Measurements from ENCODE around the gene C6orf141. TPM values are rescaled to one million over a fixed set of nuclear protein-coding genes. Genes with fewer than 3 reads are reported as not detected.
"Not testable (repeated sequence)": the region's sequence is repeated elsewhere in the genome, so short reads cannot be mapped to it uniquely, and the experiment has no call there.

C6orf141 gene
- total and polyA plus RNA-seq, 4 donors: 0.73 to 6.1 (median 4.3) TPM

DNA sequence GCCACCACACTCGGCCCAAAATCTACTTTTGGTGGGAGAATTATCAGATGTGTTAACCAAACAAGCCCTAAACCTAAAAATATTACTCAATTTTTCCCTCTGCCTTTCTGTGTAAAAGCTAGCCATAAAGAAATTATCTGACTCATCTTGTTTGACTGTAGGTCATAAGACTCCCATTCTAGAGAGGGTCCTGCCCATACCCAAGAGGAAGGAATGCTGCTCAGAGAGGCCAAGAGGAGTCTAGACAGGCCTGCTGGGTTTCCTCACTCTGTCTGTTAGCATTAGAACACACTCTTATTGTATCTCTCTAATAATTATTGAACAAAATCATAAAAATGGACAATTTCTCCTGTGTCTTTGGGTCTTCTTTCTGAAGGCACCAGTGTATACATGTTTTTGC lies 26.1 kb downstream of the C6orf141 start:
- H3K4me3 ChIP-seq: no peak overlapping the region
- H3K27me3 ChIP-seq (ENCODE audit: control insufficient read depth in 3 of 3, insufficient read depth in 3 of 3, low read length in 2 of 3): no peaks in the 10 kb centered on the region
- DNase-seq (no peak), ATAC-seq (ENCODE audit: insufficient read depth, low FRiP score) (no peak)
- no peaks in the 10 kb centered on the region for H3K4me1 ChIP-seq (ENCODE audit: control insufficient read depth in 5 of 5, insufficient read depth in 5 of 5, low read length in 5 of 5)
- H3K27ac ChIP-seq (ENCODE audit: low read depth in 1 of 2, low read length in 1 of 2): no peak overlapping the region
- no peak overlapping the region for H3K9ac ChIP-seq (ENCODE audit: insufficient read depth in 1 of 2, low read length in 2 of 2)
- WGBS, 2 donors: 91 to 100% methylated on average over 1 of the region's 1 CpG
- no peaks in the 10 kb centered on the region for H3K36me3 ChIP-seq (ENCODE audit: control insufficient read depth in 4 of 4, insufficient read depth in 4 of 4, low read length in 4 of 4)
- H3K9me3 ChIP-seq (ENCODE audit: control insufficient read depth in 4 of 4, insufficient read depth in 3 of 4, low read length in 3 of 4): no peaks in the 10 kb centered on the region
- TF ChIP-seq, protein P1, sequence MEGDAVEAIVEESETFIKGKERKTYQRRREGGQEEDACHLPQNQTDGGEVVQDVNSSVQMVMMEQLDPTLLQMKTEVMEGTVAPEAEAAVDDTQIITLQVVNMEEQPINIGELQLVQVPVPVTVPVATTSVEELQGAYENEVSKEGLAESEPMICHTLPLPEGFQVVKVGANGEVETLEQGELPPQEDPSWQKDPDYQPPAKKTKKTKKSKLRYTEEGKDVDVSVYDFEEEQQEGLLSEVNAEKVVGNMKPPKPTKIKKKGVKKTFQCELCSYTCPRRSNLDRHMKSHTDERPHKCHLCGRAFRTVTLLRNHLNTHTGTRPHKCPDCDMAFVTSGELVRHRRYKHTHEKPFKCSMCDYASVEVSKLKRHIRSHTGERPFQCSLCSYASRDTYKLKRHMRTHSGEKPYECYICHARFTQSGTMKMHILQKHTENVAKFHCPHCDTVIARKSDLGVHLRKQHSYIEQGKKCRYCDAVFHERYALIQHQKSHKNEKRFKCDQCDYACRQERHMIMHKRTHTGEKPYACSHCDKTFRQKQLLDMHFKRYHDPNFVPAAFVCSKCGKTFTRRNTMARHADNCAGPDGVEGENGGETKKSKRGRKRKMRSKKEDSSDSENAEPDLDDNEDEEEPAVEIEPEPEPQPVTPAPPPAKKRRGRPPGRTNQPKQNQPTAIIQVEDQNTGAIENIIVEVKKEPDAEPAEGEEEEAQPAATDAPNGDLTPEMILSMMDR (IDR thresholded peaks at IDR 0.05; ENCODE audit: control extremely low read depth, extremely low read depth): no peak

DNA sequence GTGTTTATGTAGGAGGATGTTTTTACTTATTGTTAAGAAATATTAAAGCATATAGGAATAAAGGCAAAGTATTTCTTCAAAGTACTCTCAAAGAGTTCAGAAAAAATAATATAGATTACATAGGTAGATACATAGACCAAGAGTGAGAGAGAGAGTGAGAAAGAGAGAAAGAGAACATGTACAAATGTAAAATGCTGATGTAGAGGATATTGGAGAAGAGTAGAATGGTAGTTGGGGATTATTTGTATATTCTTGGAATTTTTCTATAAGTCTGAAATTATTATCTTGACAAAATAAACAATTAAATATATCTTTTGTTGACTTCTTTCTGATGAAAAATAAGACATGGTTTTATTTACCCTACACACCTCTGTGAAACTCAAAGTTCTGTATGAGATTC lies 29.2 kb downstream of the C6orf141 start:
- no peak for ATAC-seq (ENCODE audit: insufficient read depth, low FRiP score)
- Histone ChIP-seq H3K27ac (ENCODE audit: low read depth in 1 of 2, low read length in 1 of 2) (no peak overlapping the region), H3K9ac (ENCODE audit: insufficient read depth in 1 of 2, low read length in 2 of 2) (no peak overlapping the region), H3K36me3 (ENCODE audit: control insufficient read depth in 4 of 4, insufficient read depth in 4 of 4, low read length in 4 of 4) (no peaks in the 10 kb centered on the region), H3K4me3 (no peak overlapping the region), H3K4me1 (ENCODE audit: control insufficient read depth in 5 of 5, insufficient read depth in 5 of 5, low read length in 5 of 5) (no peaks in the 10 kb centered on the region), H3K27me3 (ENCODE audit: control insufficient read depth in 3 of 3, insufficient read depth in 3 of 3, low read length in 2 of 3) (no peaks in the 10 kb centered on the region), H3K9me3 (ENCODE audit: control insufficient read depth in 4 of 4, insufficient read depth in 3 of 4, low read length in 3 of 4) (no peaks in the 10 kb centered on the region)
- TF ChIP-seq, protein P1 (IDR thresholded peaks at IDR 0.05; ENCODE audit: control extremely low read depth, extremely low read depth): no peak
- no peak for DNase-seq

DNA sequence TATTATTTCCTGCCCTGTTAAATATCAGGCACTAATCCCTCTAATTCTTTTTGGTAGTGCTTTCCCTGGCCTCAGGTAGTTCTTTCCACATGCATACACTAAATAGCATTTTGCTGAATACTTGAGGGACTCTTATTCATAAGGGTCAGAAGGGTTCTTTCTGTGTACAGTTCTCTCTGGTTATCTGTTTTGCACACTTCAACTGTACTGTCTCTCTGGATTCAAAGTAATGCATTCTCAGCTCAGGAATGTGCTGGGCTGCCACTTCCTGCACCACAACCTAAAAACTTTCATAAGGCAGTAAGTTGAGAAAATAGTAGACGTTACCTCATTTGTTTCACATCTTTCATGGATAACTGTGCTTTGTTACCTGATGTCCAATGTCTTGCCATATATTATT lies 32.1 kb downstream of the C6orf141 start:
- TF ChIP-seq, protein P1 (IDR thresholded peaks at IDR 0.05; ENCODE audit: control extremely low read depth, extremely low read depth): no peak

DNA sequence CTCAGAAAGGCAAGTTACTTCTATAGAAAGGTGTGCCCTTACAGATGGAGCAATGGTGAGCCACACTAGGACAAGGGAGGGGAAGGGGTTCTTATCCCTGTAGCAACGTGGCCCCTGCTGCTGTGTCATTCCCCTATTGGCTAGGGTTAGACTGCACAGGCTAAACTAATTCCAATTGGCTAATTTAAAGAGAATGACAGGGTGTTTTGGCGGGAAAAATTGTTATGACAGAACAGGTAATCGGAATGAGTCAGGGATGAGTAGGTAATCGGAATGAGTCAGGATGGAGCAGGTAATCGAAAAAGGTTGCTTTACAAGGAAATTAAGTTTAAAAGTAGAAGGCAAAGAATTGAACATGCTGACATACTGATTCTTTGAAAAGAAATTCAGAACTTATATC lies 36.8 kb downstream of the C6orf141 start:
- H3K4me1 ChIP-seq (ENCODE audit: control insufficient read depth in 5 of 5, insufficient read depth in 5 of 5, low read length in 5 of 5): not testable (repeated sequence)
- WGBS, 2 donors: 92% methylated on average over 5 of the region's 5 CpGs

More for the DNA sequence above, 32.1 kb downstream of the C6orf141 start:
- Histone ChIP-seq H3K4me3 (no peak overlapping the region), H3K9ac (ENCODE audit: insufficient read depth in 1 of 2, low read length in 2 of 2) (no peak overlapping the region), H3K36me3 (ENCODE audit: control insufficient read depth in 4 of 4, insufficient read depth in 4 of 4, low read length in 4 of 4) (no peaks in the 10 kb centered on the region), H3K27me3 (ENCODE audit: control insufficient read depth in 3 of 3, insufficient read depth in 3 of 3, low read length in 2 of 3) (no peaks in the 10 kb centered on the region), H3K27ac (ENCODE audit: low read depth in 1 of 2, low read length in 1 of 2) (no peak overlapping the region), H3K4me1 (ENCODE audit: control insufficient read depth in 5 of 5, insufficient read depth in 5 of 5, low read length in 5 of 5) (no peaks in the 10 kb centered on the region), H3K9me3 (ENCODE audit: control insufficient read depth in 4 of 4, insufficient read depth in 3 of 4, low read length in 3 of 4) (no peaks in the 10 kb centered on the region)
- no peak for ATAC-seq (ENCODE audit: insufficient read depth, low FRiP score)
- WGBS, 2 donors: 71 to 72% methylated on average over 1 of the region's 1 CpG
- no peak for DNase-seq

More for the DNA sequence above, 36.8 kb downstream of the C6orf141 start:
- H3K27me3 ChIP-seq (ENCODE audit: control insufficient read depth in 3 of 3, insufficient read depth in 3 of 3, low read length in 2 of 3); ATAC-seq (ENCODE audit: insufficient read depth, low FRiP score); H3K27ac ChIP-seq (ENCODE audit: low read depth in 1 of 2, low read length in 1 of 2); H3K9me3 ChIP-seq (ENCODE audit: control insufficient read depth in 4 of 4, insufficient read depth in 3 of 4, low read length in 3 of 4); H3K36me3 ChIP-seq (ENCODE audit: control insufficient read depth in 4 of 4, insufficient read depth in 4 of 4, low read length in 4 of 4); DNase-seq; H3K9ac ChIP-seq (ENCODE audit: insufficient read depth in 1 of 2, low read length in 2 of 2); H3K4me3 ChIP-seq: not testable (repeated sequence)

Other genes with a start within 250 kb of the C6orf141 start
- 10 to 100 TPM; 21.3 to 27.0 TPM for gene MMUT, start 87.4 kb upstream of the C6orf141 start, total RNA-seq
- 10 to 100 TPM; 11.4 to 14.3 TPM for gene MMUT, start 87.4 kb upstream of the C6orf141 start, polyA plus RNA-seq
- gene CENPQ, start 87.3 kb upstream of the C6orf141 start, total RNA-seq: 1 to 10 TPM; 3.5 to 9.2 TPM
- 1 to 10 TPM; 3.5 to 3.8 TPM for gene CENPQ, start 87.3 kb upstream of the C6orf141 start, polyA plus RNA-seq
- gene GLYATL3, start 50.7 kb upstream of the C6orf141 start, total RNA-seq: not detected
- not detected for gene GLYATL3, start 50.7 kb upstream of the C6orf141 start, polyA plus RNA-seq
- 1 to 10 TPM in 1 of 2 donors, under 1 TPM in 1; 0.31 to 5.7 TPM for gene RHAG, start 86.2 kb downstream of the C6orf141 start, total RNA-seq
- under 1 TPM in 1 of 2 donors, not detected in 1; 0.03 TPM for gene RHAG, start 86.2 kb downstream of the C6orf141 start, polyA plus RNA-seq
- 1 to 10 TPM in 1 of 2 donors, under 1 TPM in 1; 0.28 to 4.0 TPM for gene CRISP2, start 162.9 kb downstream of the C6orf141 start, total RNA-seq
- gene CRISP2, start 162.9 kb downstream of the C6orf141 start, polyA plus RNA-seq: 1 to 10 TPM; 1.2 to 1.5 TPM
- gene CRISP3, start 193.7 kb downstream of the C6orf141 start, total RNA-seq: 1 to 10 TPM in 1 of 2 donors, under 1 TPM in 1; 0.80 to 1.1 TPM
- gene CRISP3, start 193.7 kb downstream of the C6orf141 start, polyA plus RNA-seq: 1 to 10 TPM in 1 of 2 donors, under 1 TPM in 1; 0.59 to 1.0 TPM
- gene PGK2, start 236.6 kb downstream of the C6orf141 start, total RNA-seq: not detected
- gene PGK2, start 236.6 kb downstream of the C6orf141 start, polyA plus RNA-seq: not detected

Data from lung (tissue), 12 donors.